Testis (tissue), 2 donors: ENCODE measurements around the gene PIGL.

Experiments used
- CTCF ChIP-seq, 3 experiments: fragments of 450-650 bp in 2 of 3; fragments of 200-600 bp in 1 of 3; sonication (generic) in 1 of 3; IDR thresholded peaks; one replicate each; pipeline ENCODE4 v1.5.1; 2016 to 2019; ENCODE audit warnings: antibody characterized with exemption in 3 of 3, mild to moderate bottlenecking in 2 of 3, moderate library complexity in 1 of 3
- POLR2A ChIP-seq: fragments of 450-650 bp; IDR thresholded peaks from one replicate; pipeline ENCODE4 v1.6.1; 2017; ENCODE audit warnings: antibody characterized with exemption, mild to moderate bottlenecking, moderate library complexity

- no peak for TF ChIP-seq POLR2A
- TF ChIP-seq CTCF (IDR thresholded peaks at IDR 0.05): no peak
Measured at GRCh38 chr17:16178836-16179235, 38.2 kb upstream of the PIGL start.
